NK-92 treated with Interleukin-12 subunit alpha and Interleukin-12 subunit beta, amount 100 ng/mL, for 24 hours (cell line): ENCODE results near the gene CAMK2B.
A peak's percentile ranks its signal among the peaks of the same experiment; 100 is the strongest.

Source experiments
- DNase-seq: peaks from one replicate; lab custom pipeline; 2025; lab: John Stamatoyannopoulos, UW

Gene CAMK2B

DNA sequence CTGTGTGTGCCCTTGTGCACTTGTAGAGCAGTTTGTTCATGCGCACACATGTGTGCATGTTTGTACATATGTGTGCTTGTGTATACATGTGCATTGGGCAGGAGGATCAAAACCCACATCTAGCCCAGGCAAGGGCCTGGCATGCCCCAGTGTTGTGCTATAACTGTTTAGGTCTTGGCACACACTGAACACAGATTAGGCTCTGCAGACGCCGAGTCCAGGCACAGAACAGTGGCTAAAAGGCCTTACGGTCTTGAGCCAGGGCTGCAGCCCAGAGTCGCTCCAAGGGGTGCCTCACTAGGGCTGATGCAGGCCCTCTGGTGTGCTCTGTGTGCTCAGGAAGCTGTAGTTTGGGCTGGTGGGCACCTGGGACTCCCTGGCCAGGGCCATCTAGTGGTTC is 68.9 kb downstream of the CAMK2B start:
- DNase-seq, result no peak

DNA sequence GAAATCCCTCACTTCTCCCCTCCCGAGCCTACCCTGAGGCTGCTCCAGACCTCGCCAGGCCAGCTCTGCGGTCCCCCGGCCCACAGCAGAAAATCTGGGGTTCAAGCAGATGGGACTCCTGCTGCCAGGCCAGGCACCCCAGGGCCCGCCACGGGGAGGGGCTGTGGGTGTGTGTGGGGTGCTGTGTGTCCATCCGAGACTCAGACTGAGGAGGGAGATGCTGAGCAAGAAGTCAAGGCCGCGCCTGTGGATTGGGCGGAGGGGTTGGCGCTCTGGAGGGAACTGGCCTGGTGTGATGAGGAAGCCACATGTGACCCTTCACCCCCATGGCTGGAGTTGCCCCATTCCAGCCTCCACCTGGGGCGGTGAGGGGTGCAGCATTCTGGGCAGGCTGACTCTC is 73.5 kb downstream of the CAMK2B start:
- no peak for DNase-seq

DNA sequence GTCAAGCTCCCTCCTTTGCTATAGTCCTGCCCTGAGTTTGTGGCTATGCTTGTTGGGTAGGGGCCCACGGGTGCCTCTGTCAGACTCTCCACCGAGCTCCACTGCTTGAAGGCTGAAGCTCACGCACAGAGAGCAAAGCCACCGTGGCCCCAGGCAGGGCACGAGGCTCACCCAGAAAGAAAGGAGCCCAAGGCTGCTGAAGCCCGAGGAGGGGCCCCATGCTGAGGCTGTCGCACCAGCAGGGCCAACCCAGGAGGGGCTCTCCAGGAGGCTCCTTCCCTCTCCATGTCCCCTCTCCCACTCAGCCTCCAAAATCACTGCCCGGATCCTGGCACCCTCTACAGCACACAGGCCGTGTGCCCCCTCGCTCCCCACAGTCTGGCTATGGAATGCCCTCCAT is 74.1 kb downstream of the CAMK2B start:
- no peak for DNase-seq

DNA sequence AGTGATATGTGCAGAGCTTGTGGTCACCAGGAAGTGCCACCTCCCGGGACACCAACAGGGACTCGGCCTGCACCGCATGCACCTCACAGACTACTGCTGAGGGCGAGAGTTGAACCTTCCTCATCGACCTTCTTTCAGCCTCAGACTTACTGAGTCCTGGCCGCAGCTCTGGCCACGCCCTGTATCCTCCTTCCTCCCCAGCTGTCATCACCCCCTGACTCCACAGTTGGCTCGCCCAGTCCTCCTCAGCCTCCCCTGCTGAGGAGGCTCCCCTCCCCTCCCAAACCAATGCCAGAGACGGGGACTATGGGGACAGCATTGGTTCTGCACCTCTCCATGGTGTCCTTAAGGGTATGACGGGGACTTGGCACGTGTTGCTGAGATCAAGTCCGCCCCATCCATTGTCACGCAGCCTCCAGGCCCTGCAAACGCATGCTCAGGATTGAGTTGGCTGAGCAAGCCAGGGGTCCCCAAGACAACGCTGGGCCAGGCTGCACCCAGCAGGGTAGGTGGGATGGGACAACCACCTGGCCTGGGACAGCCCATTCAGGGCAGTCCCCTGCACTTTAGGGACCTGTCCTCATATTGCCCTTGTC is 75.7 kb downstream of the CAMK2B start:
- no peak for DNase-seq

DNA sequence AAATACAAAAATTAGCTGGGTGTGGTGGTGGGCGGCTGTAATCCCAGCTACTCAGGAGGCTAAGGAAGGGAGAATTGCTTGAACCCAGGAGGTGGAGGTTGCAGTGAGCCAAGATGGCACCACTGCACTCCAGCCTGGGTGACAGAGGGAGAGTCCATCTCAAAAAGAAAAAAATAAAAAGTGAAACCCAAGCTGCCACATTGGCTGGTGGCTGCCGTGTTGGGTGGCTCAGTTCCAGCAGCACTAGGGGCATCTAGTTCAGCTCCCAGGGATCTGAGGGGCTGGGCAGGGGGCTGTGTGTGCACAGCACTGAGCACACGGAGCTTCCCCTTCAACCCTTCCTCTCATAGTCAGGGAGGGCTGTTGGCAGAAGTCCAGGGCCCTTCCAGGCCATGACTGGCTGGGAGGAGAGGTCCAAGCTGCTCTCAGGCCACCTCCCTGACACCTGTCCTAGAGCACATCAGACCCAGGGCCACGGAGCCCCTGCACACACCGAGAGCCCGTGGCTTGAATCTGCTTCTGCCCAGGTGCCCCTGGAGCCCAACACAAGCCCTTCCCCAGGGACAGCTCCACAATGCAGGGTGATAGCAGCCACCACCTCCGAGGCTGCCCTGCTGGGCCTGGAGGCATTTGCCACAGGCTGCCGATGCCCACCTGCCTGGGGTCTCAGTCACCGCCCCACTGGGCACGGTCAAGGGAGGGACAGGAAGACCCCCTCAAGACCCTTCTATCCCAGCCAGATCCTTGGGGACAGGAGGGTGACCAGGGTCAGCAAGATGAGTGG is 77.3 kb downstream of the CAMK2B start:
- DNase-seq, result no peak

DNA sequence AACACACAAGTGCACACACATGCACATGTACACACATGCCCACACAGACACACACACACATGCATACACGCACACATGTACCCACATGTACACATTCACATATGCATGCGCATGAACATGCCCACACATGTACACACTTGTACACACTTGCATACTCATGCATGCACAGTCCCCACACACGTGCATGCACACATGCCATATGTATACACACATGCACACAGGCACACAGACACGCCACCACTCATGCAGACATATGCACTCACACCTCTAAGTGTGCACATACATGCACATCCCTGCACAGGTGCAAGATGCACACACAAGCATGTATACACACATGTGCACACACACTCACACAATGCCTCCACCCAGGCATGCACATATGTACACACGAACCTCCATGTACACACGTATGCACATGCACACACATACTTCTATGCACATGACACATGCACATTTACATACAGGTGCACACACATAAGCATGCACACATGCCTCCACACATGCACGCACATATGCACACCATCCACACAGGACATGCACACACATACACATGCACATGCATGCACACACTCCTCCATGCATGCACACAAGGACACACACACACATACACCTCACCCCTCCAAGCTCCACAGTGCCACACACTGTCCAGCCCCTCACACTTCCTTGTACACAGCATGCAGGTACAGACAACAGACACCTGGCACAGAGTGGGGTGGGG is 78.8 kb downstream of the CAMK2B start:
- DNase-seq, result no peak

DNA sequence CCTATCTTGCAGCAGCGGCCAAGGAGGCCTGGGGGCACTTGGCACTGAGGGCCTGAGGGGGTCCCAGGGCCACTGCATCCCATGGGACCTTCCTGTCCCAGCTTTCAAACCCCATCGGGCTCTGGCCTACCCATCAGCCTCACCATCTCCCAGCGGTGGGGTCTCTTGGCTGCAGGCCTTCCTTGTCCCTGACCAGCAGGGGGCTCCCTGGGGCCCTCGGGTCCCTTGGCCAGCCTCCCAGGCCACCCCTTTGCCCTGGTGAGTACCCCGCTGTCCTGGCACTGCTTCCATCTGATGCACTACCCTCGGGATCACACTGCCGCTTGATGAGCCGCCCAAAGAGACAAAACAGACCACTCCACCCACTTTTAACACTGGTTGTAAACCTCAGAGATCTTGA is 81.1 kb downstream of the CAMK2B start:
- peak; percentile 7 for DNase-seq

DNA sequence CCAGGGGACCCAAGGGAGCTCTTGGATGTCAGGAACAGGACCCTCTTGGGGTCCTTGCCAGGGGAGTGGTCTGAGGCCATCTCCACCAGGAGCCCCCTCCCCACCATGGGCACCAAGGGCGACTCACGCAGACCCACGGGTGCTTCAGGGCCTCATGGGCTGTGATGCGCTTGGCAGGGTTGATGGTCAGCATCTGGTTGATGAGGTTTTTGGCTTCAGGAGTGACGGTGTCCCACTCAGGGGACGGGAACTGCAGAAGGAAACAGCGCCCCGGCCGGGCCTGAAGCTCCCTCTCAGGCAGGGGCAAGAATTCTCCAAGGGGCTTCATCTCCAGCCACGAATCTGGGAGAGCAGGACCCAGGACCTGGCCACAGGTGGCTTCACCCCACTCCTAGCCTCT is 83.3 kb downstream of the CAMK2B start:
- no peak for DNase-seq

DNA sequence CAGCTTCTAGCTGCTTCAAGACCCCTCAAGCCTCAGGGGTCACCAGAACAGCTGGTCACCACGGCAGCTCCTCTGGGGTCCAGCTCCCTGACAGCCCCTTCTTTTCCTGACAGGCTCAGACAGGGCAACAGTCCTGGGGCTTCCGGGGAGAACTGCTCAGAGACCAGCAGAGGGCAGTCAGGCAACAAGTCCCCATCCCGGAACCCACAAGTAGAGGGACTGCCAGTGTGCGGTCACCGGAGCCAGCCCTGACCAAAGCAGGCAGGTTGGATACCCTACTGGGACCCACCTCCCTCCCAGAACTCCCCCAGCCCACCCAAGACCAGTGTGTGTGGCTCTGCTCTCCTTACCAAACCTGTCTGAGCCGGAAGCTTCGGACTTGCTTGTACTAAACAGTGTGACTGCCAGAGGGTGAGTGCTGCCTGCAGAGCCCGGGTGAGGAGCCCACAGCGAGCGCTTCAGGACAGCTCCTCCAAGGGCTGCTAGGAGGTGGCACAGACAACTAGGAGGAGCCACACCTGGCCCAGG is 84.3 kb downstream of the CAMK2B start:
- peak; percentile 52 for DNase-seq

DNA sequence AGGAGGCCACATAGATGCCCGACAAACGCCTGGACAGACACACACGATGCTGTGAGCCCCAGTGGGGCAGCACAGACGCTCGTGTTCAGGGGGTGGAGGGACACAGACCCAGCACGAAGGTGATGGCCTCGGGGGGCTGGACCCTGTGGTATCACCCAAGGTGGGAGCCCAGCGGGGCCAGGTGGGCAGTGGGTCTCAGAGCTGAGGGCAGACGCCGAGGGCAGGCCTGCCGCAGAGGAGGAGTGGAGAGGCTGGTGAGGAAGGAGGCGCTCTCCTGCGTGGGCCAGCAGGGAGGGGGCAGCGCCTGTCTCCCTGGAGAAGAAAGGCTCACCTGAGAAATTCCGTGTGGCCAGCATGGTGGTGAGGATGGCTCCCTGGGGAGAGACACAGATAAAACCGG is 85.0 kb downstream of the CAMK2B start:
- no peak for DNase-seq

DNA sequence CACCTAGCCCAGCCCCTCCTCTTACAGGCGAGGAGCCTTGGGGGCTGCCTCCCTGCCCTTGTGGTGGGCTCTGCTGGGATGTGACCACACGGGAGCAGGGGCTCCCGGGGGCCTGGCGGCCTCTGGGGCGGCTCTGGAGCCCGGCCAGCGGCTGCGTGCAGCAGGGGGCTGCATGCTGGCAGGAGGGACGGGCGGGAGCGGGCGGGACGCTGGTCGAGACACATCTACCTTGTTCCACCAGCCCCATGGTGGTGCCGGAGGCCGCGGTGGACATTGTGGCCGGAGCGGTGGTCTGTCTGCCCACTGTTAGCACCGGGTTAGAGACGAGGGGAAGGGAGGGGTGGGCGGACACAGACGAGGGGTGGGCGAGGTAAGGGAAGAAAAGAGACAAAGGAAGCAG is 86.0 kb downstream of the CAMK2B start:
- no peak for DNase-seq

DNA sequence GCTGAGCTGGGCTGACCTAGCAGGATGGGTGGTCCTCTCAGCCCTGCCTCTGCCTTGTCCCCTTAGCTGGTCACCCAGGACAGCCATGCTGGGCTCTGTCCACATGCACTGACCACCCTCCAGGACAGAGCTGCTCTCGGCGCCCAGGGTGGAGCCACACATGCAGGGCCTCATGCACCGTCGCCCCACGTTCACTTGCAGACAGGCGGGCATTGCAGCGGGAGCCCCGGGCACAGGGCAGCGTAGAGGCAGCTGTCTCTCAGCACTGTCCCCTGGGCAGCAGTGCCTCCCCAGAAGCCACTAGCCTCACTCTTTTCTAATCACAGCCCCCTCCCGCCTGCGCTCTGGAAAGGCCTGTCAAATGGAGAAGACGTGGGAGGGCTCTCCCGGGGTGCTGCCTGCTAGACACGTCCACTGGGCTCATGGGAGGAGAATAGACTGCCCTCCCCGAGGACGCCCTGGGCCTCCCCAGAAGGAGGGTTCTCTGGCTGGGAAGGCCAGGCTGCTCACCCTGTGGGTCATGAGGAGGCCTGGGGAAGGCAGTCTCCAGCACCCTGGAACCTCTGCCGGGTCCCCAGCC is 87.2 kb downstream of the CAMK2B start:
- no peak for DNase-seq

DNA sequence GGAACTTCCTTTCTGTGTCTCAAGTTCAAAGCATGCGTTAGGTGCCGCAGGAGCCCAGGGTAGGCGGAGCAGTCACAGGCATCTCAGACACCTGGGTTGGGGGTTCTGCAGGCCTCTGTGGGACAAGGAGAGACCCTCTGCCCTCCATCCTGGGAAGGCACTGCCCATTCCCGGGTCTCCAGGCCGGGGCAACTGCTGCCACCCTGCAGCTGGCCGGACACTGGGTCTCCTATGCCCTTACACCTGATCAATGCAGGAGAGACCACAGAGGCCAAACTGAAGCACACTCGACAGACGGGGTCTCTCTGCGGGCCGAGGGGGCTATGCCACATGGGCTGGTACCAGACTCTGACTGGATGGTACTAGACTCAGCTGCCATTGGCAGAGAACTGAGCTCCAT is 87.7 kb downstream of the CAMK2B start:
- DNase-seq, result no peak

DNA sequence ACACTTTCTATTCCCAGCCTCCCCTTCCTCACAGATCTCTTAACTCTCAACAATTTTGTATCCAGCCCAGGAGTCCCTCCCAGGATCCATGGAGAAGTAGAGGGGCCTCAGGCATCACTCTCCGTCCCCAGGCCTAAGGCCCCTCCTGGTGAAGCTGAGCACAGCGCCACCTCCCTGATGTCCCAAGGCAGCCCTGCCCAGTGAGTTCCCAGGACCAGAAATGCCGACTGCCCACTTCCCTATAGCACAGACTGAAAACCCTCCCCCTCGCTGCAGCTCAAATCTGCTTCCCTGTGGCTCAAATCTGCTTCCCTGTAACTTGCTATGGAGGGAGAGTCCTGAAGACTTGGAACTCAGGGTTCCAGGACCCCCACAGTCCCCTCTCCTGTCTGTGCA is 89.1 kb downstream of the CAMK2B start:
- no peak for DNase-seq

DNA sequence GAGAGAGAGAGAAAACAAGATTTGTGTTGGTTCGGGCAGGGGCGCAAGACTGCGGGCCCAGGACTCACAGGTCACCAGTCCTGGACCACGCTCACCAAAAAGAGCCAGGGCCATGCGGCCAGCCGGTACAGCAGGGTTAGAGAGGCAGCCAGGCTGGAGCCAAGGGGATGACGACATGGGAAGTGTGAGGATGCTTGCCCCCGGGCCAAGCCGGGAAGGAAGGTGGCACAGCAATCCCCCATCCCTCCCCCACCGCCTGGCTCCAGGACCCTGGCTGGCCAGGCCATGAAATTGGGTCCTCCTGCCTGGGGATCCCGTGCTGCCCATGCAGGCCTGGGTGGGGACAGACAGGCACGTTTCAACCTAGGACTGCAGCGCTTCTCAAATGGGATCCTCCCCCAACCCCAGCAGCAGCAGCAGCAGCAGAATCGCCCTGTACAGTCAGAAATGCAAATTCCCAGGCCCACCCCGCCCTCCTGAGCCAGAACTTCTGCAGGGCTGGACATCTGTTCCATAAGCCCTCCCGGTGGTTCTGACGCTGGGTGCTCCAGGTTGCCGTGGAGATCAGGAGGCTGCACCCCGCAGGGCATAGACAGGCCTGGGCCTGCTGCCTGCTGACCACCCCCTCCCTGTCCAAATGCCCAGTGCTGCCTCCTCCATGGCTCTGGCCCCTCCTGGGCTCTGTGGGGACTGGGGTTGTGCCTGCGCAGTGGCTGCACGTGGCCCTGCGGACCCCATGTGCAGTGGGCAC is 89.6 kb downstream of the CAMK2B start:
- no peak for DNase-seq

DNA sequence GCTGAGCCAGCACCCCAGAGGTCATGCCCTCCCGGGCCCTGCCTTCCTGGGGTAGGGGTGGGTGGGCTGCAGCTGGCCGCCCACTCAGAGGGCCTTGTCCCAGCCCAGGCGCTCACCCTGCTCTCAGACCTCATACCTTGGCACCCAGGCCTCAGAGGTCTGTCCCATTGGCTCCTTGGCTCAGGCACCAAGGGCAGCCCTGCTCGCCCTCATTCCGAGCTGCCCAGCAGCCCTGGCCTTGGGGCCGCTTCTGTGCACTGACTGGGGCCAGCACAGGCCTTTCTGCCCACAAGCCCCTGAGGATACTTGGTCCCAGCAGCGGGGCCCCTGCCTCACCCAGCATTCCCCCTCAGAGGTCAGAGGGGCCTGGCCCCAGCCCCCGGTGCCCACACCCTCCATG is 90.3 kb downstream of the CAMK2B start:
- DNase-seq, result no peak

DNA sequence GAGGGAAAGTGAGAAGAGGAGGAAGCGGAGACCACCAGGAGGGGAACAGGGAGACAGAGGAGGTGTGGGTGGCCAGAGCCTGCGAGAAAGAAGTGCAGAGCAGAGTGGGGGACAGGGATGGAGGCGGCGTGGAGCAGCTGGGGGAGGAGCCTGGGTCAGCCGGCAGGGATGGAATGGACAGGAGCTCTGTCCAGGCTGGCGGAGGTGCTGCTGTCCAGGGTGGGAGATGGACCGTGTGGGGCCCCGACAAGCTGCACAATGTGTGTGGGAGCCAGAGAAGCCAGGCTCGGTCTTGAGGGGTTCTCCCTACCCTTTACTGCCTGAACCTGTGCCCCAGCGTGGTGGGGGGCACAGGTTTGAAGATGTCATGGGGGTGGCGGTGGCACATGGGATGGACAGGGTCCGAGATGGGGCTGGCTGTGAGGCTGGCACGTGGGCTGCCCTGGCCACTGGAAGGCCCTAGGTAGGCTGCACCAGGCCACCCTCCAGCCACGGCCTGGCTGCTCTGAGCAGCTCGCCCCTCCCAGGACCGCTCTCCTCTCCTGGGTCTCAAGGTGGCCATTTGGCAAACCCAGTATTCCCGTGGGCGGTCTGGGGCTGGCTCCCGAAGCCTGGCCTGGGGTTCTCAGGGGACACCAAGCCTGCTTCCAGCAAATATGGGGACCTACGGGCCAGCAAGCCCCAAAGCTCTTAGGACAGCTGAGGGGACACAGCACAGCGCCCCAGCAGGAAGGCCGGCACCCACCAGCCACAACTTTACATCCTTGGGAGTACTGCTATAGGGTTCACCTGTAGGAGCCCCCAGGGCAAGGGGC is 92.3 kb downstream of the CAMK2B start:
- DNase-seq, result no peak

DNA sequence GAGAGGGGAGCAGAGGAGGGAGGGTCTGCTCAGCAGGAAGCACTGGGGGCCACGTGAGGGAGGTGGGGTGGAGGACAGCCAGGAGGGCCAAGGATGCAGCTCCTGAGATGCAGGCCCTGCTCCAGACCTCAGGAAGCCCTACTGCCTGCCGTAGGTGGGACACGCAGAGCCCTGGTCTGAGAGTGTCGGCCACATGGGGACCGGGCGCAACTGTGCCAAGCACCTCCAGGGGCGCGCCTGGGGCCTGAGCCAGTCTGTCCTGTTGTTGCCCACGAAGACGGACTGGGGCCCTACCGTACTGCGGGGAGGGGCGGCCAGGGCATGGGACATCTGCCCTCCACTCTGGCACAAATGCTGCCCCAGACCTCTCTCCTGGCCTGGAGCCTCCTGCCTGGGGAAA is 93.0 kb downstream of the CAMK2B start:
- DNase-seq, result no peak

DNA sequence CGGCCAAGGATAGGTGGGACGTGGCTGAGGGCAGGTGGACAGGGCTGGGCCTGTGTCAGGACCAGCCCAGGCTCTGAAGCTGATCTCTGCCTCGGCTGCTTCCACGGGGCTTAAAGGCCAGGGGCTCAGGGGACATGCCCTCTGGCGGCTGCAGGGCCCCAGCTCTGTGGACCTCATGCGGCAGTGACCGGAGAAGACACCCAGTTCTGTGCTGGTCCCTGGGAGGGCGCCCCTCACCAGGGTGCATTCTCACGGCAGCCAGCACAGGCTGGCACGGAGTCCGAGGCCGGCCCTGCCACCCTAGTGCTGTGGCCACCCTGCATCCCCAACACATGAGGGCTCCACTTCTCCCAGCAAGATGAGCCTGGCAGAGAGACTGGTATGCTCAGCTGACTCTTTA is 94.3 kb downstream of the CAMK2B start:
- DNase-seq, result no peak

DNA sequence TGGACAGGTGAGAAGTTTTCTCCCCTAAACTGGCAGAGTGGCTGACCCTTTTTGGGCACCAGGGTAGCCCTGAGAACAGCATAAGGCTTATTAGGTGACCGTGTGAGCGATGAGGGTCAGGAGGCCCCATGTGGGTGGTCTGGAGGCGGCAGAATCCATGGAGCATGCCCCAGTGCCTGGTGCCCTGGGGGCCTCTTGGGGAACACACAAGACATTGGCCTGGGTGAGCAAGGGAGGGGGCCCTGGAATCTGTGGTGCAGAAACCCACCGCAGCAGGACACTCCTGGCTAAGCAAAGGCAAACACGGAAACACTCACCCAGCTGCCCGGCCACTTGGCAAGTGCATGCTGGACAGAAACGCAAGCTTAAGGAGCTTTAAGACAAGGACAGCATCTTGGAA is 95.1 kb downstream of the CAMK2B start:
- no peak for DNase-seq

DNA sequence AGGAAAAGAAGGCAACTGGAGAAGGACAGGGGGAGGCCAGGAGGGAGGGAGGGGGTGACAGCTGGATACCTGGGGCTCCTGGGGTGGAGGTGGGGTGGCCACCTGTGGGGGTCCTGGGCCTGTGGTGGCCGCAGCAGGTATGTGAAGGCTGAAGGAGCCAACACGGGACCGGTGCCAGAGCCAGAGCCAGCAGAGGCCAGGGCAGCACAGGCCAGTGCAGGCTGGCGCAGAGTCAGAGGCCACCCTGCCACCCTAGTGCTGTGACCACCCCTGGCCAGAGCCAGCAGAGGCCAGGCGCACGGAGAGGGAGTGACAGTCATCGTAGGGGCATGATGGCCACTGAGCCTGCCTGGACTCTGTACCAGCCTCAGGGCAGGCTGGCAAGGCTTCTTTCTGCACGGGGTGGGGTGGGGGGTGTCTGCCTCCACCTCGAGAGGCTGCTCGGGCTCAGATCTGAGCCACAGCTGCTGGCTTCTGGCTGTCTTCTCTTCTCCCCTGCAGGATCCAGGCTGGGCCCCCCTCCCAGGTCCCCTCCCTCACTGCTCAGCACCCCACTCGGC is 95.8 kb downstream of the CAMK2B start:
- no peak for DNase-seq
